Stimulated activated CD8-positive, alpha-beta memory T cell treated with anti-CD3 and anti-CD28 coated beads, Interleukin-7, amount 100 ng/mL, for 4 hours (primary cell): ENCODE measurements around the gene BMP2K.
"Not testable (repeated sequence)": the region's sequence is repeated elsewhere in the genome, so short reads cannot be mapped to it uniquely, and the experiment has no call there.

Experiments used
- DNase-seq, 2 donors: peaks; one replicate each; pipeline ENCODE4 v3.0.0-alpha.2; 2020; ENCODE audit warnings: low read depth in 2 of 2

Gene BMP2K

GRCh38 chr4:78788007-78788889, 12.1 kb downstream of the BMP2K start:
- no peak for DNase-seq

GRCh38 chr4:78795594-78796416, 19.7 kb downstream of the BMP2K start:
- not testable (repeated sequence) for DNase-seq

- no peak for DNase-seq
Observed at GRCh38 chr4:78796526-78796925, 20.4 kb downstream of the BMP2K start.

GRCh38 chr4:78797777-78798284, 21.7 kb downstream of the BMP2K start:
- DNase-seq: no peak

- no peak for DNase-seq
Observed at GRCh38 chr4:78799551-78800495, 23.7 kb downstream of the BMP2K start.

GRCh38 chr4:78800965-78801364, 24.8 kb downstream of the BMP2K start:
- no peak for DNase-seq

- no peak for DNase-seq
Observed at GRCh38 chr4:78803983-78804382, 27.8 kb downstream of the BMP2K start.

GRCh38 chr4:78806943-78807460, 30.9 kb downstream of the BMP2K start:
- DNase-seq: no peak

- no peak for DNase-seq
Observed at GRCh38 chr4:78809295-78809694, 33.1 kb downstream of the BMP2K start.

- no peak for DNase-seq
Observed at GRCh38 chr4:78809928-78810835, 34.0 kb downstream of the BMP2K start.

GRCh38 chr4:78811034-78811433, 34.9 kb downstream of the BMP2K start:
- no peak for DNase-seq

GRCh38 chr4:78818530-78819079, 42.5 kb downstream of the BMP2K start:
- no peak for DNase-seq

- DNase-seq: no peak
Observed at GRCh38 chr4:78824001-78824400, 47.9 kb downstream of the BMP2K start.

GRCh38 chr4:78827191-78827590, 51.0 kb downstream of the BMP2K start:
- DNase-seq: no peak

- no peak for DNase-seq
Observed at GRCh38 chr4:78829296-78829695, 53.1 kb downstream of the BMP2K start.

- not testable (repeated sequence) for DNase-seq
Observed at GRCh38 chr4:78839676-78840075, 63.5 kb downstream of the BMP2K start.

- DNase-seq: not testable (repeated sequence)
Observed at GRCh38 chr4:78840286-78840685, 64.1 kb downstream of the BMP2K start.

- DNase-seq: no peak
Observed at GRCh38 chr4:78845472-78845871, 69.3 kb downstream of the BMP2K start.

- DNase-seq: no peak
Observed at GRCh38 chr4:78846258-78846657, 70.1 kb downstream of the BMP2K start.

- DNase-seq: no peak
Observed at GRCh38 chr4:78862314-78862737, 86.2 kb downstream of the BMP2K start.
